Gastrocnemius medialis (tissue), 4 donors: ENCODE data around the gene TMEM169. TPM values are rescaled to one million over a fixed set of nuclear protein-coding genes. Genes with fewer than 3 reads are reported as not detected.

Experiments used
- ATAC-seq, 2 donors: fragments of 150-250 bp; one replicate each; pipeline ENCODE4 v1.9.1; 2016
- DNase-seq, 2 donors: peaks; one replicate each; pipeline ENCODE4 v3.0.0-alpha.2; 2019
- H3K27ac ChIP-seq, 4 donors: fragments of 200-600 bp; sonication (generic); 1 replicate in 1 of 4; 2 replicates in 3 of 4; pipeline ENCODE4 v1.5.1; 2016 to 2018; ENCODE audit warnings: mild to moderate bottlenecking in 2 of 4, moderate library complexity in 1 of 4
- H3K27me3 ChIP-seq, 3 donors: fragments of 200-600 bp; sonication (generic) in 2 of 3; 1 replicate in 1 of 3; 2 replicates in 2 of 3; pipeline versions ENCODE4 v1.5.1 to v1.6.0; 2016 to 2019; ENCODE audit warnings: mild to moderate bottlenecking in 1 of 3, moderate library complexity in 1 of 3
- H3K36me3 ChIP-seq, 2 donors: fragments of 200-600 bp; sonication (generic) in 1 of 2; one replicate each; pipeline ENCODE4 v1.5.1; 2017 to 2018
- H3K4me1 ChIP-seq, 2 donors: fragments of 200-600 bp; sonication (generic) in 1 of 2; one replicate each; pipeline ENCODE4 v1.5.1; 2016 to 2017; ENCODE audit warnings: mild to moderate bottlenecking in 2 of 2
- H3K4me3 ChIP-seq, 4 donors: fragments of 200-600 bp; sonication (generic) in 3 of 4; 1 replicate in 1 of 4; 2 replicates in 3 of 4; pipeline ENCODE4 v1.5.1; 2016 to 2019; ENCODE audit warnings: mild to moderate bottlenecking in 2 of 4
- H3K9me3 ChIP-seq, 3 donors: fragments of 200-600 bp; sonication (generic) in 2 of 3; 1 replicate in 1 of 3; 2 replicates in 2 of 3; pipeline ENCODE4 v1.5.1; 2016 to 2019
- CTCF ChIP-seq, 5 experiments: fragments of 450-650 bp in 3 of 5; fragments of 200-600 bp in 2 of 5; sonication (generic) in 2 of 5; IDR thresholded peaks in 4 of 5; conservative IDR thresholded peaks in 1 of 5; 1 replicate in 4 of 5; 2 replicates in 1 of 5; pipeline ENCODE4 v1.5.1; 2016 to 2019; ENCODE audit warnings: antibody characterized with exemption in 5 of 5, mild to moderate bottlenecking in 3 of 5, moderate library complexity in 3 of 5
- POLR2A ChIP-seq, 2 donors: fragments of 450-650 bp; IDR thresholded peaks; one replicate each; pipeline ENCODE4 v1.6.1; 2017; ENCODE audit warnings: antibody characterized with exemption in 2 of 2, mild to moderate bottlenecking in 2 of 2, moderate library complexity in 2 of 2
- in situ Hi-C, 4 donors: fragments of 200-750 bp; cut with MboI; loops; one replicate each; pipeline versions ENCODE4 v1.15.0 to v1.8.0; 2017; ENCODE audit warnings: low sequenced_read_pairs in 4 of 4
- intact Hi-C: fragments of 100-400 bp; cut with DNase I; formaldehyde crosslinking; loops from one replicate; pipeline ENCODE4 v1.15.1; 2023; ENCODE audit warnings: low total_unique reads
- total RNA-seq, 4 donors: library from RNA; depleted of rRNA; stranded (reverse); fragments of >200 nt; gene quantifications; one replicate each; pipeline versions ENCODE4 v1.1.0 to v1.2.3, GENCODE V29; 2016

The TMEM169 gene
- total RNA-seq, 4 donors from 2014 or later = not detected

GRCh38 chr2:216149741-216150140 lies 68.0 kb downstream of the TMEM169 start:
- Histone ChIP-seq H3K9me3 (no peaks in the 10 kb centered on the region), H3K4me3 (no peak overlapping the region), H3K4me1 (peaks cover 0 to 5% of the 10 kb centered on the region in 2 donors), H3K27me3 (no peaks in the 10 kb centered on the region), H3K27ac (no peak overlapping the region), H3K36me3 (peaks cover 2 to 80% of the 10 kb centered on the region in 2 donors)
- intact Hi-C loops (no loop called here), in situ Hi-C loops (no loop called here)
- no peak for TF ChIP-seq POLR2A (IDR thresholded peaks at IDR 0.05)
- TF ChIP-seq CTCF (IDR thresholded peaks at IDR 0.05 in 4 of 5, conservative IDR thresholded peaks at IDR 0.05 in 1 of 5) = no peak
- ATAC-seq (no peak), DNase-seq (no peak)

- TF ChIP-seq CTCF (IDR thresholded peaks at IDR 0.05 in 4 of 5, conservative IDR thresholded peaks at IDR 0.05 in 1 of 5) (no peak), POLR2A (IDR thresholded peaks at IDR 0.05) (no peak)
- peaks cover 2 to 77% of the 10 kb centered on the region in 2 donors for H3K36me3 ChIP-seq
- no peaks in the 10 kb centered on the region for H3K27me3 ChIP-seq
- DNase-seq = no peak
- no peak overlapping the region for H3K27ac ChIP-seq
- no peak overlapping the region for H3K4me3 ChIP-seq
- in situ Hi-C loops = no loop called here
- H3K4me1 ChIP-seq = peaks cover 0 to 3% of the 10 kb centered on the region in 2 donors
- ATAC-seq = no peak
- intact Hi-C loops = no loop called here
- H3K9me3 ChIP-seq = no peaks in the 10 kb centered on the region
Observed at GRCh38 chr2:216151313-216152025, 69.8 kb downstream of the TMEM169 start.

Other genes starting within 250 kb of the TMEM169 start
- gene MREG, start 68.4 kb upstream of the TMEM169 start, total RNA-seq = under 1 TPM in 2 of 4 donors, not detected in 2; 0.36 to 0.40 TPM
- 1 to 10 TPM in 2 of 4 donors, under 1 TPM in 2; 0.42 to 7.5 (median 1.5) TPM for gene PECR, start 110 bp upstream of the TMEM169 start, total RNA-seq
- 100 to 1,000 TPM; 131 to 157 (median 141) TPM for gene XRCC5, start 27.4 kb downstream of the TMEM169 start, total RNA-seq